HG02759 (cell line): ENCODE measurements around the gene THADA.
"Not testable (repeated sequence)": the region's sequence is repeated elsewhere in the genome, so short reads cannot be mapped to it uniquely, and the experiment has no call there.

ENCODE experiments used
- ATAC-seq: cut with Tn5 transposase; IDR thresholded peaks from one replicate; pipeline ENCODE4 v1.9.1; 2021; ENCODE audit warnings: mild to moderate bottlenecking, moderate library complexity; ENCODE audit not compliant: unreplicated experiment

THADA gene

DNA sequence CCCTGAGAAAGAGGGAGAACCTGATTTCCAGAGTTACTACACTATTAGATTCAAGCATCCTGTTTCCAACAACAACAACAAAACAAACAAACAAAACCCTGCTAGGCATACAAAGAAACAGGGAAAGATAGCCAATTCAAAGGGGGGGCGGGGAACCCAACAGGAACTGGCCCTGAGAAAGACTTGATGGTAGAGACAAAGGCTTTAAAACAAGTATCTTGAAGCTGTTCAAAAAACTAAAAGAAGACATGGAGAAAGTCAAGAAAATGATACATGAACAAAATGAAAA, 147.1 kb downstream of the THADA start:
- no peak for ATAC-seq

- no peak for ATAC-seq
Observed at GRCh38 chr2:43448011-43448821, 147.6 kb downstream of the THADA start.

- not testable (repeated sequence) for ATAC-seq
Observed at GRCh38 chr2:43446755-43447154, 149.1 kb downstream of the THADA start.

- ATAC-seq: no peak
Observed at GRCh38 chr2:43445781-43446180, 150.1 kb downstream of the THADA start.

GRCh38 chr2:43444989-43445645, 150.7 kb downstream of the THADA start:
- no peak for ATAC-seq

DNA sequence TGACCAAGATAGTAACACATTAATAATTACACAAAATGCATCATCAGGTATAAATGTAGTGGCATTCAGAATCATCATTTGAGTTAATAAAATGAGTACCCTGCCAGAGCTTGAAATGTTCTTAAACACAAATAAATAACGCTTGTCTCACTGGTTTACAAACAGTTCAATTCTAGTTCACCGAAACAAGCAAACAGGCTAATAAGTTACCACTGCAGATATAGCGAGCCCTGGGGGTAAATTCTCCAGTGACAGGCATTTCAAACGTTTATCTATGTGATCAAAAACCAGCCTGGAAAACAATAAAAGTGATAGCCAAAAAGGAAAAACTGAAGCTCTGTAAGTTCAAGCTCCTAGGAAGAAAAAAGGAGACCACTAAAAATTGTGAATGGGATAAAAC, 152.6 kb downstream of the THADA start:
- no peak for ATAC-seq

- ATAC-seq: no peak
Observed at GRCh38 chr2:43441195-43441594, 154.6 kb downstream of the THADA start.

GRCh38 chr2:43438858-43439655, 156.8 kb downstream of the THADA start:
- no peak for ATAC-seq

DNA sequence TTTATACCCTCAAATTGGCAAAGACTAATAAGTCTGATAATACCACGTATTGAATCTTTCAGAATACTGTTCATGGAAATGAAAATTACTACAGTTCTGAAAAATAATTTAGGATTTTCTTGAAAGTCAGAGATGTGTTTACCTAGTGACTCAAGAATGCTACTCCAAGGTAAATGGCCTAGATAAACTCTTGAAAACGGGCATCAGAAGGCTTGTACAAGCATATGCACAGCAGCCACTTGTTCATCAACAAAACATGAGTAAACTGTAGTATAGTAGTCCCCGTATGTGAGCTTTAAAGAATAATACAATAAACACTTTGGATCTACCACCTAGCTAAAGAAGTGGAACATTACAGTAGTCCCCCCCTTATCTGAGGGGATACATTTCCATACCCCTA, 157.5 kb downstream of the THADA start:
- no peak for ATAC-seq

DNA sequence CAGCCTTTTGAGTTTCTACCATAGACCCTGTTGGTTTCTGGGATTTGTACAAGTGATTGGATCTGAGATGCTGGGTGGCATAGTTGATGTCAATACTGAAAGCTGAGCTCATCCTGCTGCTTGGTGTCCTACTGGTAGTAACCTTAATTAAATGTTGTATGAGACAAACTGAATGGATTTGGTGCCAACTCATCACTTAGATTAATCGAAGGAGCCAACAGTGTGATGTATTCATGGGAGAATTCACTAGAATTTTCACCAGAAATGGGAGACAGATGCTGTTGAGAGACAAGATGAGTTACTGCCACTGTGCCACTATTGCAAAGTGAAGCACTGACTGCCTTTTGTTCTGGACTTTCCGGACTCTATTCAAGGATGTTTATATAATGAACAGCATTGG, 158.5 kb downstream of the THADA start:
- no peak for ATAC-seq

DNA sequence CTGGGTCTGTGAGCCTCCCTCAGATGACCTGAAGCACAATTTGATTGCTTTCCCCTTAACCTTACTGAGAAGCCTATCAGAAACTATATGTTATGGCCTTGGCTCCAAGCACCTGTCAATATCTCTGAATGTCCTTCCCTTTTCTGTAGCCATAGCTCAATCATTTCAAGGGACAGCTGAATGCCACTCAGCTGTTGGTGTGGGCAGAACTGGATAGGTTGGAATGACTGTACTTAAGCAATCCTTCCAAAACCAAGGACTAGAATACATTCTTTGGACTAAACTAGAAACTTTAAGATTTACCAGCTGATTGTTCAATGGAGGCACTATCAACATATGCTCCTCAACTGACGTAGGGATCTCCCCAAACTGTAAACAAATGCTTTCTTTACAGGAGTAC, 159.4 kb downstream of the THADA start:
- ATAC-seq: no peak

GRCh38 chr2:43435746-43436145, 160.1 kb downstream of the THADA start:
- no peak for ATAC-seq

GRCh38 chr2:43430489-43430888, 165.3 kb downstream of the THADA start:
- no peak for ATAC-seq

DNA sequence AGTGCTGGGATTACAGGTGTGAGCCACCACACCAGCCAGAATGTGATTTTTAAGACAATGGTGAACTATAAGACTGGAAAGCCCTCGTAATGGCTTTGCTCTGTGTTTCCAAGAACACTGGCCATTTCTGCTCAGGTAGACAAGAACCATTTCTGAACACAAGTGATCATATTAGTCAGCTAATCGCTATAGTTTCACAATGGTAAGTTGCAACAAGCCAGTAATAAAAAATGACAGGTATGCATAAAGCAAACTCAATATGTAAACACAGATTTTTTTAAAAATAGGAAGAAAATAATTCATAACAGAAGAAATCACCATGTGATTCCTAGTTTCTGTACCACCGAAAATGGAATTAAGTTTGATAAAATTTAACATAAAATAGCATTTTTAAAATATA, 166.5 kb downstream of the THADA start:
- no peak for ATAC-seq

- no peak for ATAC-seq
Observed at GRCh38 chr2:43427032-43427424, 168.8 kb downstream of the THADA start.

GRCh38 chr2:43426305-43427031, 169.4 kb downstream of the THADA start:
- ATAC-seq: peak; percentile 93

GRCh38 chr2:43425659-43426058, 170.2 kb downstream of the THADA start:
- ATAC-seq: no peak

- no peak for ATAC-seq
Observed at GRCh38 chr2:43424262-43425207, 171.3 kb downstream of the THADA start.

- ATAC-seq: no peak
Observed at GRCh38 chr2:43423941-43424261, 171.9 kb downstream of the THADA start.

DNA sequence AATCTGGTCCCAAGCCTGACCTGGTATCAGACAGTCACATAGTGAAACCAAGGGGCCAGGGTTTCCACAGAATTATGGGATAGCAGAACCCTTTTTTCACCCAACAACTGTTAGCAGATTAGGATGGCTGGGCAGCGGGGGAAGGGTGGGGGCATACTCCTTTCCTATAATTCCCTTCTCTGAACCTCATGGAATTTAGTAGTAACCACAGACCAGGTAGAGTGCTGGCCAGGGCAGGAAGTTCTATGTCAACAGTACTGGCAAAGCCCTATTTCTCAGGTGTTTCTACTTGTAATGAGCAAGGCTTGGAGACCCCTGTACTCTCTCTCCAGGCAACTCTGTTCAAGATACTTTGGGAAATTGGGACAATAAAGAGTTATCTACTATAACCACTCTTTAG, 174.6 kb downstream of the THADA start:
- ATAC-seq: no peak
